Measurements from ENCODE around the gene MSL1. TPM values are rescaled to one million over a fixed set of nuclear protein-coding genes. Genes with fewer than 3 reads are reported as not detected.

The MSL1 gene
- total and polyA plus RNA-seq, 2 of the 13 experiments (the other 11 are each of a cell fraction or from before 2014, with no cell fraction given): 63.8 to 88.5 TPM

- no peak; the same call in 1 of the 2 replicates for TF ChIP-seq ZNF619 (CRISPR knock-in tag; IDR thresholded peaks at IDR 0.05)
Observed at GRCh38 chr17:40100419-40100668, 21.4 kb upstream of the MSL1 start, which contains the start of gene NR1D1 (continued).

DNA sequence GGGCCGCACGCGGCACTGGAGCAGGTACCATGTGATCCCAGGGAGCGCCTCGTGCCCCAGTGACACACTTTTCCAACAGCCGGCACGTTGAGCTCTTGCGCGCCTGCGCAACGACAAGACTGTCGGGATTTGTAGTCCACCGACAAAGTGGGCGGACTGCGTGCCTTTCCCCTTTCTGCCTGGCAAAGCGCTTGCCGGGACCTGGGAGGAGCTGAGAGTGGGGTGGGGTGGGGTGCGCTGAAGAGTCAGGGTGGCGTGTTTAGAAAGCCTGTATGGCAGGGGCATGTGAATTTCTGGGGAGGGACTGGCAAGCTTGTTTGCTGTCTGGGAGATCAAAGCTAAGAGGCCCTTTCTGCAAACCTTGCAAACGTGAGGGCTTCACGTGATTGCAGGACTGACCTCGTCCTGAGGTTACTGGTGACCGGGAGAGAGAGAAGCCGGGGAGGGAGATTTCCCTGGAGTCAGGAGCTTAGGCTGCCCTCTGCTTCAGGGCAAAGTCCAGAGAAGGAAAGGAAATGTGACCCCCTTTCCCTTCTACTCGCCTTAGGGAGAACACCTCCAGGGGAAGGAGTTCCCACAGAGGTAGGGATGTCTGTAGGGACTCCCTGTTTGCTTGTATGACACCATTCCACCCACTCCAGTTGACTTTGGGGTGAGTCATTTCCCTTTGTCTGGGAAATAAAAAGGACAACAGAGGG, 21.0 kb upstream of the MSL1 start:
- Histone ChIP-seq H3K4me2 (ENCODE audit: low read depth, low read length) (peak overlapping the region; percentile 94), H3K9me3 (ENCODE audit: low read length) (no peaks in the 10 kb centered on the region), H4K20me1 (ENCODE audit: insufficient read depth, low read length) (no peaks in the 10 kb centered on the region), H3K4me3 (replicated peaks in 1 of 3; ENCODE audit: insufficient read depth in 1 of 3, low read depth in 2 of 3, low read length in 3 of 3) (peak overlapping the region; percentile 27 to 86 (median 32)), H3K79me2 (ENCODE audit: insufficient read depth, low read length) (peaks cover 18% of the 10 kb centered on the region), H3K27ac (ENCODE audit: extremely low read length, insufficient read depth, low read length) (peak overlapping the region; percentile 95), H3K4me1 (ENCODE audit: insufficient read depth, low read length) (peaks cover 85% of the 10 kb centered on the region), H3K9ac (ENCODE audit: insufficient read depth, low read depth, low read length) (peak overlapping the region; percentile 94), H3K36me3 (replicated peaks in 1 of 2; ENCODE audit: control insufficient read depth in 1 of 2, insufficient read depth in 2 of 2, low read length in 2 of 2) (peaks cover 13 to 18% of the 10 kb centered on the region in 2 experiments), H3K27me3 (ENCODE audit: control insufficient read depth in 1 of 2, insufficient read depth in 2 of 2, low read length in 2 of 2) (peaks cover 0 to 3% of the 10 kb centered on the region in 2 experiments; a peak in 1 of 5 replicates), H2AFZ (ENCODE audit: low read length) (no peak overlapping the region)
- ATAC-seq (peak; percentile 67), DNase-seq (ENCODE audit: low spot score) (peak; percentile 99), FAIRE-seq (peak; percentile 99)
- 2% methylated on average over 24 of the region's 25 CpGs for WGBS (ENCODE audit: low lambda C conversion rate)
- POLR2A ChIA-PET: interaction anchor here (0.5 to 8.1 kb wide), 31 partner anchors 8 to 1588 kb away, joined by 3 to 568 read pairs (median 5); partner anchors contain the start of genes CASC3, CDK12, CSF3 and EIF1
- no TSS peak for BruUV-seq (replicated peaks)
- in situ Hi-C loops (cut with HindIII; ENCODE audit: extremely low pct_ligation_motif_present, low pct_unique_long_range_greater_than_20kb): no loop called here
- intact Hi-C loops (cut with micrococcal nuclease; ENCODE audit: unreplicated experiment): loop anchor here (1.0 to 10.0 kb wide), 2 partner anchors 12 to 176 kb away; partner anchors contain the start of genes LRRC3C and ORMDL3
- CTCF ChIA-PET (ENCODE audit: low intra/inter-chr PET ratio, low total read pairs): interaction anchor here (1.5 kb wide), 1 partner anchor 11 kb away, joined by 4 read pairs; no protein-coding TSS in a partner anchor
- TF ChIP-seq BRCA1 (CRISPR knock-in tag; IDR thresholded peaks at IDR 0.05) (peak; percentile 97), ARID2 (CRISPR knock-in tag; IDR thresholded peaks at IDR 0.05; ENCODE audit: borderline replicate concordance) (no peak), CBX1 (IDR thresholded peaks at IDR 0.05; ENCODE audit: low read depth) (peak; percentile 82), ZNF558 (CRISPR knock-in tag; IDR thresholded peaks at IDR 0.05; ENCODE audit: borderline replicate concordance) (peak; percentile 98), ZKSCAN8 (CRISPR knock-in tag; IDR thresholded peaks at IDR 0.05; ENCODE audit: borderline replicate concordance) (no peak; the same call in 1 of the 2 replicates), YEATS2 (CRISPR knock-in tag; IDR thresholded peaks at IDR 0.05; ENCODE audit: borderline replicate concordance) (no peak), ZNF432 (CRISPR knock-in tag; IDR thresholded peaks at IDR 0.05; ENCODE audit: borderline replicate concordance) (no peak), PBX2 (CRISPR knock-in tag; IDR thresholded peaks at IDR 0.05) (peak; percentile 46), ISL2 (CRISPR knock-in tag; IDR thresholded peaks at IDR 0.05) (peak; percentile 86), MTA3 (CRISPR knock-in tag; IDR thresholded peaks at IDR 0.05) (no peak), TP53 (CRISPR knock-in tag; conservative IDR thresholded peaks at IDR 0.05) (0 out of 2 replicates have a peak, but pooled peaks have one; percentile 80), ZNF468 (CRISPR knock-in tag; IDR thresholded peaks at IDR 0.05) (peak; percentile 97), GATAD2A (CRISPR knock-in tag; IDR thresholded peaks at IDR 0.05) (peak; percentile 89), SATB2 (CRISPR knock-in tag; IDR thresholded peaks at IDR 0.05) (peak; percentile 99), HOXD1 (CRISPR knock-in tag; IDR thresholded peaks at IDR 0.05) (peak; percentile 61; the same call in 1 of the 2 replicates), ZC3H4 (CRISPR knock-in tag; IDR thresholded peaks at IDR 0.05; ENCODE audit: borderline replicate concordance) (no peak), ZNF142 (CRISPR knock-in tag; IDR thresholded peaks at IDR 0.05) (peak; percentile 95)
